AG20443 (cell line): ENCODE data around the gene SH3TC1.
A peak's percentile ranks its signal among the peaks of the same experiment; 100 is the strongest.

Experiments used
- DNase-seq: peaks from one replicate; pipeline ENCODE4 v3.0.0; 2012; ENCODE audit warnings: low spot score, mixed read lengths

SH3TC1 gene

DNA sequence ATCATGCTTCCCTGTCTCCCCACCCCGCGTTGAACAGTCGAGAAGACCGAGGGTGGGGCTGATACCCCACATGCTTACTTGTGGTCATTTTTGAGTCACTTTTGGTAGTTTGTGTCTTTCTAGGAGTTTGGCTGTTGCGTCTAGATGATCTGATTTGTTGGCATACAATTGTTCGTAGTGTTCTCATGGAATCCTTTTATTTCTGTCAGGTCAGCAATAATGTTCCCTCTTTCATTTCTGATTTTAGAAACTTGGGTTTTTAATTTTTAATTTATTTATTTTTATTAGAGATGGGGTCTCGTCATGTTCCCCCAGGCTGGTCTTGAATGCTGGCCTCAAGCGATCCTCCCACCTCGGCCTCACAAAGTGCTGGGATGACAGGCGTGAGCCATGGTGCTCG, 30.9 kb downstream of the SH3TC1 start:
- DNase-seq = no peak

DNA sequence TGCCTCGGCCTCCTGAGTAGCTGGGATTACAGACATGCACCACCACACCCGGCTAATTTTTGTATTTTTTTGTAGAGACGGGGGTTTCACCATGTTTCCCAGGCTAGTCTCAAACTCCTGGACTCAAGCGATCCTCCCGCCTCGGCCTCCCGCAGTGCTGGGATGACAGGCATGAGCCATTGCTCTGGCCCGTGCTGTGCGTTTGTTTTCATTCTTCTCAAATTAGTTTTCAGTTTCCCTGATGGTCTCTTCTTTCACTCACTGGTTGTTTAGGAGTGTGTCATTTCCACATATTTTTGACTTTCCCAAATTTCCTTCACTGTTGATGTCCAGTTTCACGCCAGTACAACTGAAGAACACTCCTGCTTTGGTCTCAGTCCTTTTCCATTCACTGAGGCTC, 31.8 kb downstream of the SH3TC1 start:
- DNase-seq = no peak

DNA sequence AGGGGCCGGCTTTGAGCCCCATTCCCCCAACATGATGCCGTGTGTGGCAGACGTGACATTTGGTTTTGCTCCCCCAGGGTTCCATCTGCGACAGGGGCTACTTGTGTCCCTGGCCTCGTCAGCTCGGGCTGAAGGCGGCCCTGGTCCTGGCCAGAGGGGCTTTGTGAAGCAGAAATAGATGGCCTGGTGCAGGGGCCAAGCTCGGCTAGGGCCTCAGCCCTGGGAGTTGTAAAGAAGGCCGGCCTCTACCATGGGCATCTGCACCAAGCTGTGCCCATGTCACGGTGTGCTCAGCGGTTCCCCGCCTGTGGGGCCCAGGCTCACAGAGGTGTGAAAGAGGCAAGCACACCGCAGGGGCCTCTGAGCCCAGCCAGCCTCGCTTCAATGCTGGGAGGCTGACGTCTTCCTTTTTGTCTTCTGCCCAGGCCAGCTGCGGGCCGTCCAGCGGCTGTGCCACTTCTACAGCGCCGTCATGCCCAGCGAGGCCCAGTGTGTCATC, 32.5 kb downstream of the SH3TC1 start:
- DNase-seq = no peak

GRCh38 chr4:8232748-8233147, 33.7 kb downstream of the SH3TC1 start:
- no peak for DNase-seq

- DNase-seq = no peak
Observed at GRCh38 chr4:8233672-8234484, 34.8 kb downstream of the SH3TC1 start.

DNA sequence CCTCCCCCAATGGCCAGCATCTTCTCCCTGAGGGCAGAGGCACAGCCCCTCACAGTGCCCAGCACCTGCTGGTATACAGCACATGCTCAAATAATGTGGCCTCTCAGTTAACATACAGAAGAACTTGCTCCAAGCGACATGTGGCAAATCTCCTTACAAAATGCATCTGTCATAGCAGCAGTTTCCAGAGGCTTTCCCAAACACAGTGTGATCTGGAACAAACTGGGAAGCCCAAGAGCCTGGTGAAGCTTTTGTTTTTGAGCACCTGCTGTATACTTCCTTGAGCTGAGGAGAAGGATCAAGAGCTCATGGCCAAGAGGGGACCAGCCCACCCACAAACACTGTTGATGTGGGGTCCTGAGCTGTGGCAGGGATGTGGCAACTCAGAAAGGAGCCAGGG, 35.6 kb downstream of the SH3TC1 start:
- DNase-seq = no peak

GRCh38 chr4:8235224-8235623, 36.1 kb downstream of the SH3TC1 start:
- no peak for DNase-seq

GRCh38 chr4:8235686-8236085, 36.6 kb downstream of the SH3TC1 start:
- no peak for DNase-seq

GRCh38 chr4:8236106-8236919, 37.2 kb downstream of the SH3TC1 start:
- DNase-seq = no peak

DNA sequence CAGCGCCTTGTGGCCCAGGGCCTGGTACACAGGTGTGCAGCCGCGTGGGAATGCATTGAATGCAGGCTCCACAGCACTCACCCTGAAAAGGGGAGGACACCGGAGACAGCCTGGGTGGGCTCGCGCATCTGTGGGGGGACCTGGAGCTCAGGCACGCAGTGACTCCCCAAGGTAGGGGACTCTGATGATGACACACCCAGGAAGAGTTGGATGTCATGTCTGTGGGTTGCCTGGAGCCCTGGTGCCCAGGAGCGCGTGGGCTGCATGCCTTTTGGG, 37.8 kb downstream of the SH3TC1 start:
- DNase-seq = no peak

GRCh38 chr4:8237256-8237989, 38.3 kb downstream of the SH3TC1 start:
- no peak for DNase-seq

- DNase-seq = no peak
Observed at GRCh38 chr4:8238036-8238511, 39.0 kb downstream of the SH3TC1 start.

- DNase-seq = peak; percentile 54
Observed at GRCh38 chr4:8238515-8239053, 39.5 kb downstream of the SH3TC1 start.

- no peak for DNase-seq
Observed at GRCh38 chr4:8239226-8239625, 40.1 kb downstream of the SH3TC1 start.

DNA sequence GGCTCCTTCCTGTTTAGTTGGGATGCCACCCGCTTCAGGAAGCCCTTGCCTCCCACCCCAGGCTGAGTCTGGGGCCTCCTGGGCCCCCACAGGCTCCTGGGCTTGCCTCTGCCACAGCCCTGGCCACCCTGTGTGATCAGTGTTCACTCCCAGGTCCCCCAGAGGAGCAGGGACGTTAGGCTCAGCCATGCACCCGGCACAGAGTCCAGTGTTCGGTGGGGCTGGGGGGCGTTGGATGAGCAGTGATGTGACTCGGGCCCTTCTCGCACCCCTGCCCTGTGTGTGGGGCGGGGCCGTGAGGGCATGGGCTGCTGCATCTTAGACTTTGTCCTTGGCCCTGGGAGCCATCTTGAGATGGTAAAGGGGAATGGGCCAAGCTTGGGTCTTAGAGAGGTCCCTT, 40.6 kb downstream of the SH3TC1 start:
- no peak for DNase-seq

DNA sequence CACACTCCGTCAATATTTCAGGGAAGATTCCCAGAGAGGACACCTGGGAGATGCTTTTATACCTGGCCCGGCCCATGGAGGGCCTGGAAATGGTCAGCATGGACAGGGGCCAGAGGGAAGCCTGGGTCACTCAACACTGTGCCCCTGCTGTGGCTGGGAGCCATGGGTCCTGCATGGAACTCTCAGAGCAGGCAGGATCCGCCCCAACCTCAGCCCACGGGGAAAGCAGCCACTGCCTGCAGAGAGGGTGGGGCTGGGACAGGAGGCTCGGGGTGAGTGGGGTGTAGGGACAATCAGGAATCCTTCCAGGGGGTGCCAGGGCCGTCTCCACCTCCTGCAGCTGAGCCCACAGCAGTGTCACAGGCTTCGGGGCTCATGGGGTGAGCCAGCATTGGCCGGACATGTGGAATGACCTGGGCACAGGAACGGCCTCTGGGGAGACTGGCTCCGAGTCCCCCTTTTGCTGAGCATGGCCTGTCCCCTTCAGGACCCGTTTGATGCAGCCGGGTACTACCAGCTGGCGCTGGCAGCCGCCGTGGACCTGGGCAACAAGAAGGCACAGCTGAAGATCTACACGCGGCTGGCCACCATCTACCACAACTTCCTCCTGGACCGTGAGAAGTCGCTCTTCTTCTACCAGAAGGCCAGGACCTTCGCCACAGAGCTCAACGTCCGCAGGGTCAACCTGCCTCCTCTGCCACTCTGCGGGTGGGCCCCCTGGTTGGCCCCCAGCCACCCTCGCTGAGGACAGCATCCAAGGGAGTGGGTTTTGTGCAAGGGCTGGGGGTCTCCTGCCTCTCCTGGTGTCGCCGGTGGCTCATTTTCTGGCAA, 41.3 kb downstream of the SH3TC1 start:
- DNase-seq = no peak

DNA sequence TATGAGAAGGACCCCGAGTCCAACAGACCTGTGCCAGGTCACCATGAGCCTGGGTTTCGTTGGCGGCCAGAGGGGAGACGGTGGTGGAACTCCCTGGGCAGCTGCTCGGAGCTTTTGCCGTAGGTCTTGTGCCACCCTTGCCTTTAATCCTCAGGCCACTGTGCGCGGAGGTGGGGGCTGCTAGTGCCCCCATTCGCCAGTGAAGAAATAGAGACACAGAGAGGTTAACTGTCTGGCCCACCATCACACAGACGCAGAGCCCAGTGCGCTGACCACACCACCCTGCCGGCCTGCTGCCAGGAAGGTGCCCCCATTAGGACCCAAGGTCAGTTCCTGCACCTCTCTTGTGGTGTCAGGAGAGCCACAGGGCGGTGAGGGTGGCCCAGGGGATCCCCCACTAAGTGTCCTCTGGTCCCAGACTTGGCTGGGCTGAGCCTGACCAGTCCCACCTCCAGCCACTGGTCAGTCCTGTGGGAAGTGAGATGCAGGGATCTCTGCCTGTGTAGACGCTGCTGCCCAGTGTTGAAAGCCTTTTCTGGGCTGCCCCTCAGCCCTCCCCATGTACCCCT, 42.2 kb downstream of the SH3TC1 start:
- DNase-seq = no peak

- peak; percentile 96 for DNase-seq
Observed at GRCh38 chr4:8241895-8242696, 43.0 kb downstream of the SH3TC1 start.

DNA sequence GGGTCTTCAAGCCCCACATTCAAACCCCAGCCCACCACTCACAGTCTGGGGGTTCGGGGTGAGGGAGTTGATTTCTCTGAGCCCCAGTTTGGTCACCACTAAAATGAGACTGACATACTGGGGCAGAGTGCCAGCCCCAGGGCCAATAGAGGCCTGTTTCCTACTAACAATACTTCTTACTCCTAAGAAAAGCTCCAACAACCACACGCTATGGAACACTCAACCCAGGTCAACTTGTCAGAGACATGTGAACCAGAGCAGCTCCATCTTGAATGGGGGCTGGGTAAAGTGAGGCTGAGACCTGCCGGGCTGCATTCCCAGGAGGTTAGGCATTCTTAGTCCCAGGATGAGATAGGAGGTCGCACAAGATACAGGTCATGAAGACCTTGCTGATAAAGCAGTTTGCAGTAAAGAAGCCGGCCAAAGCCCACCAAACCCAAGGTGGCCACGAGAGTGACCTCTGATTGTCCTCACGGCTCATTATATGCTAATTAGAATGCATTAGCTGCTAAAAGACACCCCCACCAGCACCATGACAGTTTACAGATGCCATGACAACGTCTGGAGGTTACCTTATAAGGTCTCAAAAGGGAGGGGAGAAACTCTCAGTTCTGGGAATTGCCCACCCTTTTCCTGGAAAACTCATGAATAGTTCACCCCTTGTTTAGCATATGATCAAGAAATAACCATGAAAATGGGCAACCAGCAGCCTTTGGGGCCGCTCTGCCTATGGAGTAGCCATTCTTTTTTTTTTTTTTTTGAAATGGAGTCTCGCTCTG, 43.9 kb downstream of the SH3TC1 start:
- no peak for DNase-seq
